HEK293T (cell line): ENCODE data around the gene LYZL4.

ENCODE experiments used
- ARNT ChIP-seq: fragments of 450-650 bp; IDR thresholded peaks from 2 replicates; pipeline ENCODE4 v1.6.1; 2017; ENCODE audit warnings: mild to moderate bottlenecking
- BHLHE40 ChIP-seq: fragments of 450-650 bp; IDR thresholded peaks from 2 replicates; pipeline ENCODE4 v1.6.1; 2016; ENCODE audit warnings: mild to moderate bottlenecking, moderate library complexity, borderline replicate concordance
- CTBP1 ChIP-seq: fragments of 450-650 bp; IDR thresholded peaks from 2 replicates; pipeline ENCODE4 v1.6.1; 2016; ENCODE audit warnings: borderline replicate concordance
- FOXA1 ChIP-seq: fragments of 450-650 bp; IDR thresholded peaks from 2 replicates; pipeline ENCODE4 v1.6.1; 2016; ENCODE audit warnings: mild to moderate bottlenecking
- FOXK2 ChIP-seq: fragments of 450-650 bp; IDR thresholded peaks from 2 replicates; pipeline ENCODE4 v1.6.1; 2016; ENCODE audit warnings: mild to moderate bottlenecking
- LEF1 ChIP-seq: fragments of 450-650 bp; IDR thresholded peaks from 2 replicates; pipeline ENCODE4 v1.6.1; 2017; ENCODE audit warnings: mild to moderate bottlenecking, borderline replicate concordance
- NFRKB ChIP-seq: fragments of 450-650 bp; IDR thresholded peaks from 2 replicates; pipeline ENCODE4 v1.6.1; 2016; ENCODE audit warnings: mild to moderate bottlenecking, moderate library complexity
- SP1 ChIP-seq: fragments of 450-650 bp; IDR thresholded peaks from 2 replicates; pipeline ENCODE4 v1.6.1; 2017
- ZNF384 ChIP-seq: fragments of 450-650 bp; IDR thresholded peaks from 2 replicates; pipeline ENCODE4 v1.6.1; 2016
- TF ChIP-seq, protein P1 (sequence below): fragments of 450-650 bp; IDR thresholded peaks from 2 replicates; pipeline ENCODE4 v1.6.1; 2016

GRCh38 chr3:42355612-42356011, 54.8 kb downstream of the LYZL4 start:
- TF ChIP-seq, protein P1, sequence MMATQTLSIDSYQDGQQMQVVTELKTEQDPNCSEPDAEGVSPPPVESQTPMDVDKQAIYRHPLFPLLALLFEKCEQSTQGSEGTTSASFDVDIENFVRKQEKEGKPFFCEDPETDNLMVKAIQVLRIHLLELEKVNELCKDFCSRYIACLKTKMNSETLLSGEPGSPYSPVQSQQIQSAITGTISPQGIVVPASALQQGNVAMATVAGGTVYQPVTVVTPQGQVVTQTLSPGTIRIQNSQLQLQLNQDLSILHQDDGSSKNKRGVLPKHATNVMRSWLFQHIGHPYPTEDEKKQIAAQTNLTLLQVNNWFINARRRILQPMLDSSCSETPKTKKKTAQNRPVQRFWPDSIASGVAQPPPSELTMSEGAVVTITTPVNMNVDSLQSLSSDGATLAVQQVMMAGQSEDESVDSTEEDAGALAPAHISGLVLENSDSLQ: no peak
- no peak for TF ChIP-seq FOXA1
- TF ChIP-seq ZNF384: no peak
- TF ChIP-seq CTBP1: no peak
- TF ChIP-seq SP1: no peak
- TF ChIP-seq BHLHE40: no peak
- no peak for TF ChIP-seq ARNT
- no peak for TF ChIP-seq FOXK2
- no peak for TF ChIP-seq LEF1
- TF ChIP-seq NFRKB: no peak
